Erythroblast (primary cell): ENCODE data around the gene FGF18.
"Not testable (repeated sequence)": the region's sequence is repeated elsewhere in the genome, so short reads cannot be mapped to it uniquely, and the experiment has no call there.

Experiments used
- GATA1 ChIP-seq: IDR thresholded peaks from 2 replicates; pipeline ENCODE4 v1.6.1; 2011; ENCODE audit warnings: low read depth, mild to moderate bottlenecking, control low read depth, low read length, moderate library complexity
- POLR2A ChIP-seq: IDR thresholded peaks from 2 replicates; pipeline ENCODE4 v1.6.1; 2011; ENCODE audit warnings: mild to moderate bottlenecking, low read length

DNA sequence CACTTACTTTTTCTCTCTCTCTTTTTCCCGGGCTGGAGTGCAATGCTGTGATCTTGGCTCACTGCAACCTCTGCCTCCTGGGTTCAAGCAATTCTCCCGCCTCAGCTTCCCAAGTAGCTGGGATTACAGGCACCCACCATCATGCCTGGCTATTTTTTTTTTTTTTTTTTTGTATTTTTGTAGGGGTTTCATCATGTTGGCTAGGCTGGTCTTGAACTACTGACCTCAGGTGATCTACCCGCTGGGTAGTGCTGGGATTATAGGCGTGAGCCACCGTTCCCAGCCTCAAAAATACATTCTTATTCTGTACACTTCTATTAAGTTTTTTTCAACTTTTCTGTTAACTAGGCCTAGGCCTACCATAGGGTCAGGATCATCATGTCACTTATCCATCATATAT, 5.5 kb upstream of the FGF18 start:
- not testable (repeated sequence) for TF ChIP-seq POLR2A, GATA1
